GM12873 (cell line): Measurements from ENCODE around the gene FUNDC1.

ENCODE experiments used
- CTCF ChIP-seq: IDR thresholded peaks from 2 replicates; pipeline ENCODE4 v1.5.1; 2012; ENCODE audit warnings: low read depth, mild to moderate bottlenecking, moderate library complexity, low read length, control low read depth; ENCODE audit not compliant: insufficient read depth; ENCODE audit errors: missing control alignments

Gene FUNDC1

GRCh38 chrX:44474410-44474809 lies 68.2 kb downstream of the FUNDC1 start:
- no peak for TF ChIP-seq CTCF
